ENCODE measurements around the gene GJC3. TPM values are rescaled to one million over a fixed set of nuclear protein-coding genes. Genes with fewer than 3 reads are reported as not detected.
A peak's percentile ranks its signal among the peaks of the same experiment; 100 is the strongest.

GJC3 gene
- total and polyA plus RNA-seq, 9 of the 15 experiments (the other 6 are each of a cell fraction or from before 2014, with no cell fraction given): 0.10 to 0.45 (median 0.28) TPM; not detected in 1

DNA sequence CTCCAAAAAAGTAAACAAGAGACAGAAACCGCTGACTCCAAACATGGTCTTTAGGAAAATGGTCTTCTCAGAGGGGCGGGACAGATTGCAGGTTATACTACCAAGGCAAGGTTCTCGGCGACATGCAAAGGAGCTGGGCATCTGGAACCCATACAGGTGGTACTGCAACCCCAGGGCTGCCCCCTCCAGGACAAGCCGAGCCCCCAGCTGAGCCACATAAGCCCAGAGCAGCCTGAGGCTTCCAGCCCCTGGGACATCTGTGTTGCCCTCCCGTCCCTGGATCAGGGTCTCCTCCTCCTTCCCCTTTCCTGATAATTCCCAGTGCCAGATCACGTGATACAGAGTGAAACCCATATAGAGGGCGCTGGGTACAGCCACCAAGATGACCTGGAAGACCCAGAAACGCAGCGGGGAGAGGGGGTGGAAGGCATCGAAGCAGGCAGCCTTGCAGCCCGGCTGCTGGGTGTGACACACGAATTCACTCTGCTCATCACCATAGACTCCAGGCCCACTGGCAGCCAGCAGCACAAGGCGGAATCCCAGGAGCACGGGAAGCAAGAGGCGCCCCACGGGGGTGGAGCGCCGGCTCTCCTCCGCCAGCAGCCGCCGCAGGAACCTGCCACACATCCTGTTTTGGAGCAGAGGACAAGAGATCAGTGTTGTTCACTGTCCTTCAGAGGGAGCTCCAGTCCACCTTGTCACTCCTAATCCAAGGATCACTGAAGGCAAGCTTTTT lies at the start of gene GJC3 (continued):
- TF ChIP-seq MEIS2 (IDR thresholded peaks at IDR 0.05; ENCODE audit: partially characterized antibody) (peak; percentile 29), YY1 (IDR thresholded peaks at IDR 0.05; ENCODE audit: borderline replicate concordance in 1 of 3, control insufficient read depth in 1 of 3, extremely low read depth in 1 of 3, insufficient read depth in 3 of 3, insufficient read length in 1 of 3, insufficient replicate concordance in 2 of 3, low read depth in 1 of 3, low read length in 2 of 3) (no peak), TBL1XR1 (IDR thresholded peaks at IDR 0.05; ENCODE audit: low read length in 2 of 2) (0 out of 4 replicates have a peak, but pooled peaks of 1 of the 2 experiments have one; percentile 28), TOE1 (IDR thresholded peaks at IDR 0.05; ENCODE audit: borderline replicate concordance) (peak; percentile 93), TOE1 (CRISPR knock-in tag; IDR thresholded peaks at IDR 0.05; ENCODE audit: borderline replicate concordance, low read depth) (no peak), BRD4 (IDR thresholded peaks at IDR 0.05) (no peak), HDAC8 (tag; IDR thresholded peaks at IDR 0.05) (0 out of 2 replicates have a peak, but pooled peaks have one; percentile 29), PHTF2 (CRISPR knock-in tag; IDR thresholded peaks at IDR 0.05) (no peak), SMARCC2 (IDR thresholded peaks at IDR 0.05; ENCODE audit: low read depth) (no peak)
- TF ChIP-seq, protein P1, sequence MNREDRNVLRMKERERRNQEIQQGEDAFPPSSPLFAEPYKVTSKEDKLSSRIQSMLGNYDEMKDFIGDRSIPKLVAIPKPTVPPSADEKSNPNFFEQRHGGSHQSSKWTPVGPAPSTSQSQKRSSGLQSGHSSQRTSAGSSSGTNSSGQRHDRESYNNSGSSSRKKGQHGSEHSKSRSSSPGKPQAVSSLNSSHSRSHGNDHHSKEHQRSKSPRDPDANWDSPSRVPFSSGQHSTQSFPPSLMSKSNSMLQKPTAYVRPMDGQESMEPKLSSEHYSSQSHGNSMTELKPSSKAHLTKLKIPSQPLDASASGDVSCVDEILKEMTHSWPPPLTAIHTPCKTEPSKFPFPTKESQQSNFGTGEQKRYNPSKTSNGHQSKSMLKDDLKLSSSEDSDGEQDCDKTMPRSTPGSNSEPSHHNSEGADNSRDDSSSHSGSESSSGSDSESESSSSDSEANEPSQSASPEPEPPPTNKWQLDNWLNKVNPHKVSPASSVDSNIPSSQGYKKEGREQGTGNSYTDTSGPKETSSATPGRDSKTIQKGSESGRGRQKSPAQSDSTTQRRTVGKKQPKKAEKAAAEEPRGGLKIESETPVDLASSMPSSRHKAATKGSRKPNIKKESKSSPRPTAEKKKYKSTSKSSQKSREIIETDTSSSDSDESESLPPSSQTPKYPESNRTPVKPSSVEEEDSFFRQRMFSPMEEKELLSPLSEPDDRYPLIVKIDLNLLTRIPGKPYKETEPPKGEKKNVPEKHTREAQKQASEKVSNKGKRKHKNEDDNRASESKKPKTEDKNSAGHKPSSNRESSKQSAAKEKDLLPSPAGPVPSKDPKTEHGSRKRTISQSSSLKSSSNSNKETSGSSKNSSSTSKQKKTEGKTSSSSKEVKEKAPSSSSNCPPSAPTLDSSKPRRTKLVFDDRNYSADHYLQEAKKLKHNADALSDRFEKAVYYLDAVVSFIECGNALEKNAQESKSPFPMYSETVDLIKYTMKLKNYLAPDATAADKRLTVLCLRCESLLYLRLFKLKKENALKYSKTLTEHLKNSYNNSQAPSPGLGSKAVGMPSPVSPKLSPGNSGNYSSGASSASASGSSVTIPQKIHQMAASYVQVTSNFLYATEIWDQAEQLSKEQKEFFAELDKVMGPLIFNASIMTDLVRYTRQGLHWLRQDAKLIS (CRISPR knock-in tag; IDR thresholded peaks at IDR 0.05): no peak
- TF ChIP-seq, protein P2, sequence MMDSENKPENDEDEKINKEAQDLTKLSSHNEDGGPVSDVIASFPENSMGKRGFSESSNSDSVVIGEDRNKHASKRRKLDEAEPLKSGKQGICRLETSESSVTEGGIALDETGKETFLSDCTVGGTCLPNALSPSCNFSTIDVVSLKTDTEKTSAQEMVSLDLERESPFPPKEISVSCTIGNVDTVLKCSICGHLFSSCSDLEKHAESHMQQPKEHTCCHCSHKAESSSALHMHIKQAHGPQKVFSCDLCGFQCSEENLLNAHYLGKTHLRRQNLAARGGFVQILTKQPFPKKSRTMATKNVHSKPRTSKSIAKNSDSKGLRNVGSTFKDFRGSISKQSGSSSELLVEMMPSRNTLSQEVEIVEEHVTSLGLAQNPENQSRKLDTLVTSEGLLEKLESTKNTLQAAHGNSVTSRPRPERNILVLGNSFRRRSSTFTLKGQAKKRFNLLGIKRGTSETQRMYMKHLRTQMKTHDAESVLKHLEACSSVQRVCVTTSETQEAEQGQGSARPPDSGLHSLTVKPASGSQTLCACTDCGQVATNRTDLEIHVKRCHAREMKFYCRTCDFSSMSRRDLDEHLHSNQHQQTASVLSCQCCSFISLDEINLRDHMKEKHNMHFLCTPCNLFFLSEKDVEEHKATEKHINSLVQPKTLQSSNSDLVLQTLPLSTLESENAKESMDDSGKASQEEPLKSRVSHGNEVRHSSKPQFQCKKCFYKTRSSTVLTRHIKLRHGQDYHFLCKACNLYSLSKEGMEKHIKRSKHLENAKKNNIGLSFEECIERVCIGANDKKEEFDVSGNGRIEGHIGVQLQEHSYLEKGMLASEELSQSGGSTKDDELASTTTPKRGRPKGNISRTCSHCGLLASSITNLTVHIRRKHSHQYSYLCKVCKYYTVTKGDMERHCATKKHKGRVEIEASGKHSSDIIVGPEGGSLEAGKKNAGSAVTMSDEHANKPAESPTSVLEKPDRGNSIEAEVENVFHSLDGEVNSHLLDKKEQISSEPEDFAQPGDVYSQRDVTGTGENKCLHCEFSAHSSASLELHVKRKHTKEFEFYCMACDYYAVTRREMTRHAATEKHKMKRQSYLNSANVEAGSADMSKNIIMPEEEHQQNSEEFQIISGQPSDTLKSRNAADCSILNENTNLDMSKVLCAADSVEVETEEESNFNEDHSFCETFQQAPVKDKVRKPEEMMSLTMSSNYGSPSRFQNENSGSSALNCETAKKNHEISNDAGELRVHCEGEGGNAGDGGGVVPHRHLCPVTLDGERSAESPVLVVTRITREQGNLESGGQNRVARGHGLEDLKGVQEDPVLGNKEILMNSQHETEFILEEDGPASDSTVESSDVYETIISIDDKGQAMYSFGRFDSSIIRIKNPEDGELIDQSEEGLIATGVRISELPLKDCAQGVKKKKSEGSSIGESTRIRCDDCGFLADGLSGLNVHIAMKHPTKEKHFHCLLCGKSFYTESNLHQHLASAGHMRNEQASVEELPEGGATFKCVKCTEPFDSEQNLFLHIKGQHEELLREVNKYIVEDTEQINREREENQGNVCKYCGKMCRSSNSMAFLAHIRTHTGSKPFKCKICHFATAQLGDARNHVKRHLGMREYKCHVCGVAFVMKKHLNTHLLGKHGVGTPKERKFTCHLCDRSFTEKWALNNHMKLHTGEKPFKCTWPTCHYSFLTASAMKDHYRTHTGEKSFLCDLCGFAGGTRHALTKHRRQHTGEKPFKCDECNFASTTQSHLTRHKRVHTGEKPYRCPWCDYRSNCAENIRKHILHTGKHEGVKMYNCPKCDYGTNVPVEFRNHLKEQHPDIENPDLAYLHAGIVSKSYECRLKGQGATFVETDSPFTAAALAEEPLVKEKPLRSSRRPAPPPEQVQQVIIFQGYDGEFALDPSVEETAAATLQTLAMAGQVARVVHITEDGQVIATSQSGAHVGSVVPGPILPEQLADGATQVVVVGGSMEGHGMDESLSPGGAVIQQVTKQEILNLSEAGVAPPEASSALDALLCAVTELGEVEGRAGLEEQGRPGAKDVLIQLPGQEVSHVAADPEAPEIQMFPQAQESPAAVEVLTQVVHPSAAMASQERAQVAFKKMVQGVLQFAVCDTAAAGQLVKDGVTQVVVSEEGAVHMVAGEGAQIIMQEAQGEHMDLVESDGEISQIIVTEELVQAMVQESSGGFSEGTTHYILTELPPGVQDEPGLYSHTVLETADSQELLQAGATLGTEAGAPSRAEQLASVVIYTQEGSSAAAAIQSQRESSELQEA (IDR thresholded peaks at IDR 0.05; ENCODE audit: low read depth): no peak
- TF ChIP-seq, protein P3, sequence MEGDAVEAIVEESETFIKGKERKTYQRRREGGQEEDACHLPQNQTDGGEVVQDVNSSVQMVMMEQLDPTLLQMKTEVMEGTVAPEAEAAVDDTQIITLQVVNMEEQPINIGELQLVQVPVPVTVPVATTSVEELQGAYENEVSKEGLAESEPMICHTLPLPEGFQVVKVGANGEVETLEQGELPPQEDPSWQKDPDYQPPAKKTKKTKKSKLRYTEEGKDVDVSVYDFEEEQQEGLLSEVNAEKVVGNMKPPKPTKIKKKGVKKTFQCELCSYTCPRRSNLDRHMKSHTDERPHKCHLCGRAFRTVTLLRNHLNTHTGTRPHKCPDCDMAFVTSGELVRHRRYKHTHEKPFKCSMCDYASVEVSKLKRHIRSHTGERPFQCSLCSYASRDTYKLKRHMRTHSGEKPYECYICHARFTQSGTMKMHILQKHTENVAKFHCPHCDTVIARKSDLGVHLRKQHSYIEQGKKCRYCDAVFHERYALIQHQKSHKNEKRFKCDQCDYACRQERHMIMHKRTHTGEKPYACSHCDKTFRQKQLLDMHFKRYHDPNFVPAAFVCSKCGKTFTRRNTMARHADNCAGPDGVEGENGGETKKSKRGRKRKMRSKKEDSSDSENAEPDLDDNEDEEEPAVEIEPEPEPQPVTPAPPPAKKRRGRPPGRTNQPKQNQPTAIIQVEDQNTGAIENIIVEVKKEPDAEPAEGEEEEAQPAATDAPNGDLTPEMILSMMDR (IDR thresholded peaks at IDR 0.05 in 2 of 3, conservative IDR thresholded peaks at IDR 0.05 in 1 of 3; ENCODE audit: insufficient read depth in 2 of 3, low read depth in 1 of 3, low read length in 3 of 3): peak; percentile 67 to 82 (median 71)

Data from K562 (cell line).